Hypothalamus (tissue), 51 donors: ENCODE results near the gene DTYMK.
"Not testable (repeated sequence)": the region's sequence is repeated elsewhere in the genome, so short reads cannot be mapped to it uniquely, and the experiment has no call there.

ENCODE experiments used
- DNase-seq, 51 donors: peaks; one replicate each; lab custom pipeline; 2025; lab: John Stamatoyannopoulos, UW

DTYMK gene

GRCh38 chr2:241673189-241673663 lies 13.4 kb downstream of the DTYMK start:
- DNase-seq, result no peak

- DNase-seq, result no peak
These were observed 14.1 kb downstream of the DTYMK start for GRCh38 chr2:241672243-241673188.

- no peak for DNase-seq
These were observed 15.0 kb downstream of the DTYMK start for GRCh38 chr2:241671457-241672240.

GRCh38 chr2:241670333-241671110 lies 16.1 kb downstream of the DTYMK start:
- no peak for DNase-seq

GRCh38 chr2:241668839-241669238 lies 17.8 kb downstream of the DTYMK start:
- no peak for DNase-seq

- DNase-seq, result no peak
These were observed 18.3 kb downstream of the DTYMK start for GRCh38 chr2:241668354-241668753.

- DNase-seq, result peak in 16 of 51 donors; percentile 10 to 58 (median 28)
These were observed 19.8 kb downstream of the DTYMK start for GRCh38 chr2:241666627-241667400.

GRCh38 chr2:241665731-241666440 lies 20.7 kb downstream of the DTYMK start:
- peak in 4 of 51 donors; percentile 5 to 43 (median 32) for DNase-seq

- DNase-seq, result not testable (repeated sequence)
These were observed 23.9 kb downstream of the DTYMK start for GRCh38 chr2:241662731-241663130.

GRCh38 chr2:241660593-241661213 lies 25.9 kb downstream of the DTYMK start:
- DNase-seq, result no peak

GRCh38 chr2:241659150-241659739 lies 27.4 kb downstream of the DTYMK start:
- peak in 28 of 51 donors; percentile 14 to 71 (median 45) for DNase-seq

- DNase-seq, result no peak
These were observed 28.3 kb downstream of the DTYMK start for GRCh38 chr2:241658296-241658695.

GRCh38 chr2:241657786-241658254 lies 28.8 kb downstream of the DTYMK start:
- DNase-seq, result no peak

GRCh38 chr2:241656190-241656741 lies 30.3 kb downstream of the DTYMK start:
- no peak for DNase-seq

GRCh38 chr2:241655516-241656189 lies 31.0 kb downstream of the DTYMK start:
- no peak for DNase-seq

- DNase-seq, result no peak
These were observed 32.1 kb downstream of the DTYMK start for GRCh38 chr2:241654551-241654950.

GRCh38 chr2:241653210-241653750 lies 33.3 kb downstream of the DTYMK start:
- no peak for DNase-seq
